H1 (cell line): ENCODE data around the gene FNDC3A. TPM values are rescaled to one million over a fixed set of nuclear protein-coding genes. Genes with fewer than 3 reads are reported as not detected.

ENCODE experiments used
- CTCF ChIA-PET: fragments of 300-600 bp; sonication (Branson Sonifier 250); formaldehyde crosslinking; loops from one replicate; lab custom pipeline; 2021; ENCODE audit not compliant: partially characterized antibody; lab: Charles Lee
- POLR2A ChIA-PET: fragments of 300-600 bp; sonication (Branson Sonifier 250); formaldehyde crosslinking; loops from one replicate; lab custom pipeline; 2021; ENCODE audit warnings: inconsistent platforms; ENCODE audit not compliant: partially characterized antibody; lab: Charles Lee
- DNase-seq, 2 experiments: peaks; one replicate each; pipeline versions ENCODE4 v3.0.0 to v3.0.0-alpha.2; 2010 to 2022; ENCODE audit warnings: low spot score in 2 of 2, low read depth in 1 of 2, mixed read lengths in 1 of 2
- FAIRE-seq: peaks from 2 replicates; lab custom pipeline; 2011; peaks lifted over from hg19 to GRCh38; lab: Jason Lieb, UNC
- H2AFZ ChIP-seq: 2 replicates; pipeline ENCODE4 v1.8.1; 2012; ENCODE audit warnings: low read length, inconsistent platforms
- H2AK5ac ChIP-seq: 2 replicates; pipeline ENCODE4 v1.6.1; 2013; ENCODE audit warnings: low read depth, low read length
- H2BK120ac ChIP-seq: replicated peaks from 2 replicates; pipeline ENCODE3; 2013; ENCODE audit warnings: low read depth, low read length, inconsistent platforms
- H2BK12ac ChIP-seq: 2 replicates; pipeline ENCODE4 v1.6.1; 2013; ENCODE audit warnings: low read depth, low read length
- H2BK15ac ChIP-seq: 2 replicates; pipeline ENCODE4 v1.6.1; 2013; ENCODE audit warnings: low read length
- H2BK20ac ChIP-seq: 2 replicates; pipeline ENCODE4 v1.6.1; 2013; ENCODE audit warnings: low read length
- H2BK5ac ChIP-seq: 2 replicates; pipeline ENCODE4 v1.6.1; 2013; ENCODE audit warnings: low read depth, low read length
- H3K14ac ChIP-seq: 2 replicates; pipeline ENCODE4 v1.6.1; 2013; ENCODE audit warnings: inconsistent platforms; ENCODE audit not compliant: insufficient read length
- H3K18ac ChIP-seq: 2 replicates; pipeline ENCODE4 v1.6.1; 2013; ENCODE audit warnings: low read length; ENCODE audit errors: extremely low read depth
- H3K23ac ChIP-seq: 2 replicates; pipeline ENCODE4 v1.6.1; 2013; ENCODE audit warnings: inconsistent platforms; ENCODE audit not compliant: insufficient read length
- H3K23me2 ChIP-seq: 2 replicates; pipeline ENCODE4 v1.6.1; 2013; ENCODE audit warnings: low read depth, low read length
- H3K27ac ChIP-seq: 2 replicates; pipeline ENCODE4 v1.6.1; 2011; ENCODE audit warnings: low read depth, low read length, inconsistent platforms
- H3K27me3 ChIP-seq, 4 experiments: replicated peaks in 1 of 4; 1 replicate in 1 of 4; 2 replicates in 3 of 4; pipeline versions ENCODE4 v1.6.1 to v1.8.1; 2011 to 2013; ENCODE audit warnings: low read length in 3 of 4, mild to moderate bottlenecking in 3 of 4, inconsistent platforms in 2 of 4, mixed read lengths in 2 of 4, moderate library complexity in 1 of 4; ENCODE audit not compliant: control insufficient read depth in 3 of 4, insufficient read depth in 3 of 4; ENCODE audit errors: extremely low read depth in 1 of 4
- H3K36me3 ChIP-seq, 4 experiments: 2 replicates each; pipeline versions ENCODE4 v1.6.1 to v1.8.1; 2011 to 2013; ENCODE audit warnings: mild to moderate bottlenecking in 4 of 4, low read length in 3 of 4, moderate library complexity in 2 of 4, control low read depth in 1 of 4, inconsistent platforms in 1 of 4; ENCODE audit not compliant: insufficient read depth in 4 of 4, control insufficient read depth in 2 of 4
- H3K4ac ChIP-seq: replicated peaks from 2 replicates; pipeline ENCODE3; 2013; ENCODE audit warnings: low read length, low read depth, mixed read lengths, inconsistent platforms; ENCODE audit not compliant: insufficient read length
- H3K4me1 ChIP-seq, 4 experiments: replicated peaks in 1 of 4; 1 replicate in 1 of 4; 2 replicates in 3 of 4; pipeline versions ENCODE4 v1.6.1 to v1.8.1; 2011 to 2013; ENCODE audit warnings: low read length in 3 of 4, inconsistent platforms in 2 of 4, mixed read lengths in 1 of 4; ENCODE audit not compliant: insufficient read depth in 4 of 4, control insufficient read depth in 3 of 4
- H3K4me2 ChIP-seq, 2 experiments: 2 replicates each; pipeline versions ENCODE4 v1.6.1 to v1.8.1; 2011 to 2013; ENCODE audit warnings: low read depth in 2 of 2, low read length in 2 of 2, control low read depth in 1 of 2, inconsistent platforms in 1 of 2, mild to moderate bottlenecking in 1 of 2; ENCODE audit not compliant: insufficient read depth in 1 of 2
- H3K4me3 ChIP-seq, 4 experiments: fragments of 200-600, 300-600 bp in 1 of 4; sonication (generic), shearing (Covaris generic), sonication (Bioruptor Twin) in 1 of 4; 2 replicates each; pipeline versions ENCODE4 v1.5.1 to v1.8.1; 2011 to 2016; ENCODE audit warnings: low read length in 4 of 4, low read depth in 3 of 4, control low read depth in 2 of 4, inconsistent platforms in 2 of 4, mild to moderate bottlenecking in 2 of 4, mixed read lengths in 1 of 4, moderate library complexity in 1 of 4; ENCODE audit not compliant: insufficient read depth in 2 of 4; ENCODE audit errors: extremely low read depth in 1 of 4
- H3K56ac ChIP-seq: replicated peaks from 2 replicates; pipeline ENCODE3; 2013; ENCODE audit warnings: low read depth, mild to moderate bottlenecking, mixed read lengths, low read length, inconsistent platforms; ENCODE audit not compliant: insufficient read length
- H3K79me1 ChIP-seq: 2 replicates; pipeline ENCODE4 v1.6.1; 2013; ENCODE audit warnings: low read depth, low read length, control low read depth
- H3K79me2 ChIP-seq, 2 experiments: 2 replicates each; pipeline versions ENCODE4 v1.6.1 to v1.8.1; 2012 to 2013; ENCODE audit warnings: low read length in 2 of 2, mild to moderate bottlenecking in 2 of 2, inconsistent platforms in 1 of 2; ENCODE audit not compliant: insufficient read depth in 2 of 2, control insufficient read depth in 1 of 2
- H3K9ac ChIP-seq, 4 experiments: replicated peaks in 1 of 4; 1 replicate in 1 of 4; 2 replicates in 3 of 4; pipeline versions ENCODE4 v1.6.1 to v1.8.1; 2011 to 2013; ENCODE audit warnings: low read depth in 3 of 4, low read length in 3 of 4, control low read depth in 2 of 4, mild to moderate bottlenecking in 2 of 4, moderate library complexity in 2 of 4, inconsistent platforms in 1 of 4; ENCODE audit errors: extremely low read depth in 1 of 4
- H3K9me3 ChIP-seq, 2 experiments: 2 replicates each; pipeline versions ENCODE4 v1.6.1 to v1.8.1; 2012 to 2013; ENCODE audit warnings: mild to moderate bottlenecking in 2 of 2, moderate library complexity in 2 of 2, control low read depth in 1 of 2, inconsistent platforms in 1 of 2, low read depth in 1 of 2, low read length in 1 of 2, mixed read lengths in 1 of 2; ENCODE audit not compliant: insufficient read depth in 2 of 2
- H4K20me1 ChIP-seq, 2 experiments: replicated peaks in 1 of 2; 2 replicates each; pipeline versions ENCODE3 to v1.8.1; 2011 to 2013; ENCODE audit warnings: inconsistent platforms in 2 of 2, low read length in 2 of 2, mild to moderate bottlenecking in 1 of 2; ENCODE audit not compliant: insufficient read depth in 2 of 2, control insufficient read depth in 1 of 2
- H4K5ac ChIP-seq: 2 replicates; pipeline ENCODE4 v1.6.1; 2013; ENCODE audit warnings: low read length, low read depth, mixed read lengths, inconsistent platforms; ENCODE audit not compliant: insufficient read length
- H4K8ac ChIP-seq: 2 replicates; pipeline ENCODE4 v1.8.0; 2013; ENCODE audit warnings: mild to moderate bottlenecking, moderate library complexity, low read length, inconsistent platforms; ENCODE audit not compliant: insufficient read depth; ENCODE audit errors: extremely low read depth
- H4K91ac ChIP-seq: replicated peaks from 2 replicates; pipeline ENCODE3; 2013; ENCODE audit warnings: low read length, mixed read lengths, inconsistent platforms; ENCODE audit not compliant: insufficient read length
- CHD1 ChIP-seq: IDR thresholded peaks from 2 replicates; pipeline ENCODE4 v1.6.1; 2012; ENCODE audit warnings: low read depth, low read length, improper control_type of control experiment
- CREB1 ChIP-seq: IDR thresholded peaks from 2 replicates; pipeline ENCODE4 v1.6.1; 2012; ENCODE audit warnings: inconsistent platforms
- JUN ChIP-seq: IDR thresholded peaks from 2 replicates; pipeline ENCODE4 v1.6.1; 2011; ENCODE audit warnings: low read depth, mild to moderate bottlenecking, improper control_type of control experiment, low read length
- KDM4A ChIP-seq: IDR thresholded peaks from one replicate; pipeline ENCODE4 v1.7.1; 2012; ENCODE audit warnings: low read depth, mild to moderate bottlenecking, moderate library complexity, low read length, inconsistent platforms; ENCODE audit not compliant: severe bottlenecking
- MAFK ChIP-seq: IDR thresholded peaks from 2 replicates; pipeline ENCODE4 v1.6.1; 2012; ENCODE audit warnings: low read depth, mild to moderate bottlenecking, improper control_type of control experiment, low read length
- POLR2A ChIP-seq, 2 experiments: IDR thresholded peaks; 1 replicate in 1 of 2; 2 replicates in 1 of 2; pipeline ENCODE4 v1.6.1; 2011; ENCODE audit warnings: low read depth in 2 of 2, low read length in 2 of 2, mild to moderate bottlenecking in 2 of 2; ENCODE audit errors: control extremely low read depth in 1 of 2
- POLR2AphosphoS5 ChIP-seq: IDR thresholded peaks from 2 replicates; pipeline ENCODE4 v1.6.1; 2011; ENCODE audit warnings: low read depth, low read length
- RFX5 ChIP-seq: IDR thresholded peaks from 2 replicates; pipeline ENCODE4 v1.6.1; 2011; ENCODE audit warnings: low read depth, low read length, improper control_type of control experiment, borderline replicate concordance
- RNF2 ChIP-seq: fragments of 200-900, 300-1000 bp; sonication (generic); IDR thresholded peaks from 2 replicates; pipeline ENCODE4 v1.7.1; 2016; ENCODE audit warnings: borderline replicate concordance, low read depth, mild to moderate bottlenecking, antibody characterized with exemption, low read length; ENCODE audit not compliant: poor library complexity, severe bottlenecking; ENCODE audit errors: missing control alignments
- RXRA ChIP-seq: IDR thresholded peaks from 2 replicates; pipeline ENCODE4 v1.6.1; 2011; ENCODE audit warnings: low read depth, mild to moderate bottlenecking, low read length, moderate library complexity; ENCODE audit not compliant: insufficient read depth
- SIRT6 ChIP-seq: IDR thresholded peaks from one replicate; pipeline ENCODE4 v1.7.1; 2012; ENCODE audit warnings: low read length, inconsistent platforms
- SP2 ChIP-seq: IDR thresholded peaks from 2 replicates; pipeline ENCODE4 v1.6.1; 2012; ENCODE audit warnings: mild to moderate bottlenecking, low read length, inconsistent platforms
- TEAD4 ChIP-seq: IDR thresholded peaks from 2 replicates; pipeline ENCODE4 v1.6.1; 2012; ENCODE audit warnings: low read depth, low read length, inconsistent platforms, mixed read lengths
- WGBS, 2 experiments: shearing (Covaris generic) in 1 of 2; methylation state at CpG; one replicate each; pipeline versions ENCODE4 v1.1.6 to v1.1.7; 2013 to 2015; ENCODE audit warnings: low lambda C conversion rate in 2 of 2, mixed read lengths in 2 of 2, inconsistent platforms in 1 of 2, low coverage in 1 of 2, missing lambda C conversion rate in 1 of 2; ENCODE audit not compliant: insufficient replicate concordance in 2 of 2, insufficient coverage in 1 of 2, insufficient read length in 1 of 2; ENCODE audit errors: extremely low coverage in 1 of 2, missing lambda C conversion rate in 1 of 2; 5-methylcytosine and 5-hydroxymethylcytosine counted together
- polyA plus RNA-seq, 7 experiments: library from polyadenylated mRNA; depleted of rRNA in 3 of 7; stranded (reverse) in 5 of 7; unstranded in 2 of 7; fragments of >200 nt in 5 of 7; fragments of 200-250 nt in 2 of 7; gene quantifications; 1 replicate in 5 of 7; 2 replicates in 1 of 7; 4 replicates in 1 of 7; pipeline versions ENCODE4 v1.2.1 to v1.2.3, GENCODE V29; 2011 to 2013; ENCODE audit warnings: missing spikeins in 2 of 7, mixed read lengths in 2 of 7
- total RNA-seq: library from RNA; stranded (reverse); fragmentation: NEBNext Ultra II Directional; extraction: Animal tissue kit (Norgen Biotek cat#: 25700); gene quantifications from 2 replicates; pipeline ENCODE4 v1.2.1, GENCODE V29; 2021
- TF ChIP-seq, protein P1 (sequence below): IDR thresholded peaks from 2 replicates; pipeline ENCODE4 v1.6.1; 2012; ENCODE audit warnings: low read length, inconsistent platforms

FNDC3A gene
- total and polyA plus RNA-seq, 2 of the 8 experiments (the other 6 are each of a cell fraction or from before 2014, with no cell fraction given): 14.6 to 26.0 TPM

DNA sequence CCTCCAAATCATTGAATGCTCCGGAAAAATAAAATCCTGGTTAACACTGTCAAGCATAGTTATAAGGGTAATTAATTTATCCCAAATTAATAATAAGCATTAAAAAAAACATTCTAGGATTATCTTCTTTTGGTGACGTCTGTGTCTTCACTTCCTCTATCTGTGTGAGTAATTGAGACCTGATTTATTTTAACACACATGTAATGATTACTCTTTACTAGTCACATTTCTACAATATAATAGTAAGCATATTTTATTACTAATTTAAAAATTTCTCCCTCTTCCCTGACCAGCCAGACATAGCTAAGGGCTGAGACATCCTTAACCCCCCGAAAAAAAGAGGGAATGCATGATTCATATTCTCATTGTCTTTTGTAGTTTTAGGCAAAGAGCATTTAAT is 2.3 kb downstream of the FNDC3A start:
- H3K4me2 ChIP-seq: peak overlapping the region; percentile 70 to 84; a peak in 3 of 4 replicates
- no peaks in the 10 kb centered on the region for H3K36me3 ChIP-seq
- H4K8ac ChIP-seq: no peak overlapping the region
- no peak overlapping the region for H3K18ac ChIP-seq
- H3K27ac ChIP-seq: no peak overlapping the region
- no peak overlapping the region for H2AK5ac ChIP-seq
- peaks cover 0 to 4% of the 10 kb centered on the region in 2 experiments; a peak in 1 of 4 replicates for H3K9me3 ChIP-seq
- POLR2A ChIA-PET: no interaction called here
- 70% methylated on average over 3 of the region's 3 CpGs; no CpG with 5 or more reads in 1 of the 2 experiments for WGBS, 2 experiments
- no peak overlapping the region for H2BK12ac ChIP-seq
- H3K4ac ChIP-seq: no peak overlapping the region
- H2BK120ac ChIP-seq: no peak overlapping the region
- DNase-seq (no peak), FAIRE-seq (no peak)
- H3K23ac ChIP-seq: no peak overlapping the region
- peaks cover 0 to 64% of the 10 kb centered on the region in 2 experiments; a peak in 3 of 4 replicates for H3K79me2 ChIP-seq
- no peak overlapping the region for H2BK15ac ChIP-seq
- no peak overlapping the region for H3K14ac ChIP-seq
- no peak overlapping the region for H4K91ac ChIP-seq
- no peak overlapping the region for H3K9ac ChIP-seq
- no peak overlapping the region for H2BK5ac ChIP-seq
- H3K4me3 ChIP-seq: peak overlapping the region in 2 of 4 experiments; percentile 94 to 97; a peak in 3 of 8 replicates
- H3K4me1 ChIP-seq: peaks cover 0 to 17% (median 5%) of the 10 kb centered on the region in 4 experiments; a peak in 3 of 7 replicates
- H3K27me3 ChIP-seq: no peaks in the 10 kb centered on the region; a peak in 1 of 7 replicates
- H4K5ac ChIP-seq: no peak overlapping the region
- no peak overlapping the region for H2BK20ac ChIP-seq
- peaks cover 1 to 3% of the 10 kb centered on the region in 2 experiments for H4K20me1 ChIP-seq
- no peak overlapping the region for H2AFZ ChIP-seq
- CTCF ChIA-PET: no interaction called here
- peaks cover 5% of the 10 kb centered on the region; the same call in 1 of the 2 replicates for H3K23me2 ChIP-seq
- H3K56ac ChIP-seq: no peak overlapping the region
- H3K79me1 ChIP-seq: no peaks in the 10 kb centered on the region
- TF ChIP-seq CREB1 (no peak), SP2 (no peak), RNF2 (no peak), RXRA (no peak), JUN (no peak), MAFK (no peak), SIRT6 (no peak), POLR2AphosphoS5 (no peak), POLR2A (IDR thresholded peaks at IDR 0.05; ENCODE audit: control extremely low read depth in 1 of 2, low read depth in 2 of 2, low read length in 2 of 2) (no peak), RFX5 (no peak), KDM4A (no peak), CHD1 (no peak), TEAD4 (no peak)
- TF ChIP-seq, protein P1, sequence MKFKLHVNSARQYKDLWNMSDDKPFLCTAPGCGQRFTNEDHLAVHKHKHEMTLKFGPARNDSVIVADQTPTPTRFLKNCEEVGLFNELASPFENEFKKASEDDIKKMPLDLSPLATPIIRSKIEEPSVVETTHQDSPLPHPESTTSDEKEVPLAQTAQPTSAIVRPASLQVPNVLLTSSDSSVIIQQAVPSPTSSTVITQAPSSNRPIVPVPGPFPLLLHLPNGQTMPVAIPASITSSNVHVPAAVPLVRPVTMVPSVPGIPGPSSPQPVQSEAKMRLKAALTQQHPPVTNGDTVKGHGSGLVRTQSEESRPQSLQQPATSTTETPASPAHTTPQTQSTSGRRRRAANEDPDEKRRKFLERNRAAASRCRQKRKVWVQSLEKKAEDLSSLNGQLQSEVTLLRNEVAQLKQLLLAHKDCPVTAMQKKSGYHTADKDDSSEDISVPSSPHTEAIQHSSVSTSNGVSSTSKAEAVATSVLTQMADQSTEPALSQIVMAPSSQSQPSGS: no peak
